IMR-90 (cell line): ENCODE measurements around the gene ZBTB46.
"Not testable (repeated sequence)": the region's sequence is repeated elsewhere in the genome, so short reads cannot be mapped to it uniquely, and the experiment has no call there.

Source experiments
- BHLHE40 ChIP-seq: fragments of 150-350 bp; IDR thresholded peaks from 2 replicates; pipeline ENCODE4 v1.6.1; 2016; ENCODE audit warnings: mild to moderate bottlenecking, low read depth, low read length
- CEBPB ChIP-seq: IDR thresholded peaks from 2 replicates; pipeline ENCODE4 v1.6.1; 2012; ENCODE audit warnings: low read depth, low read length, improper control_type of control experiment
- CHD1 ChIP-seq: IDR thresholded peaks from 2 replicates; pipeline ENCODE4 v1.6.1; 2012; ENCODE audit warnings: low read depth, low read length, improper control_type of control experiment
- FOS ChIP-seq: fragments of 150-350 bp; IDR thresholded peaks from 2 replicates; pipeline ENCODE4 v1.6.1; 2016; ENCODE audit warnings: low read depth, low read length
- MAFK ChIP-seq: IDR thresholded peaks from 2 replicates; pipeline ENCODE4 v1.6.1; 2012; ENCODE audit warnings: low read depth, low read length, improper control_type of control experiment
- MAZ ChIP-seq: IDR thresholded peaks from 2 replicates; pipeline ENCODE4 v1.6.1; 2012; ENCODE audit warnings: low read depth, mild to moderate bottlenecking, low read length, improper control_type of control experiment, moderate library complexity, borderline replicate concordance
- NFE2L2 ChIP-seq: fragments of 150-350 bp; IDR thresholded peaks from 2 replicates; pipeline ENCODE4 v1.6.1; 2016; ENCODE audit warnings: low read depth, mild to moderate bottlenecking, low read length
- POLR2A ChIP-seq: IDR thresholded peaks from 2 replicates; pipeline ENCODE4 v1.6.1; 2012; ENCODE audit warnings: mild to moderate bottlenecking, low read depth, low read length
- RAD21 ChIP-seq: IDR thresholded peaks from 2 replicates; pipeline ENCODE4 v1.6.1; 2012; ENCODE audit warnings: low read length, improper control_type of control experiment
- RCOR1 ChIP-seq: IDR thresholded peaks from 2 replicates; pipeline ENCODE4 v1.6.1; 2012; ENCODE audit warnings: mild to moderate bottlenecking, low read length, improper control_type of control experiment; ENCODE audit not compliant: insufficient replicate concordance
- RFX5 ChIP-seq: IDR thresholded peaks from 2 replicates; pipeline ENCODE4 v1.8.0; 2012; ENCODE audit warnings: low read depth, mild to moderate bottlenecking, low read length, moderate library complexity
- SMC3 ChIP-seq: fragments of 150-350 bp; IDR thresholded peaks from 2 replicates; pipeline ENCODE4 v1.6.1; 2016; ENCODE audit warnings: low read depth, mild to moderate bottlenecking, antibody characterized with exemption, low read length, moderate library complexity
- TF ChIP-seq, protein P1 (sequence below): fragments of 150-350 bp; IDR thresholded peaks from 2 replicates; pipeline ENCODE4 v1.6.1; 2017; ENCODE audit warnings: mild to moderate bottlenecking, antibody characterized with exemption, low read length, low read depth
- TF ChIP-seq, protein P2 (sequence below): conservative IDR thresholded peaks from 2 replicates; pipeline ENCODE4 v1.5.1; 2012; ENCODE audit warnings: mild to moderate bottlenecking, low read depth, low read length, improper control_type of control experiment

DNA sequence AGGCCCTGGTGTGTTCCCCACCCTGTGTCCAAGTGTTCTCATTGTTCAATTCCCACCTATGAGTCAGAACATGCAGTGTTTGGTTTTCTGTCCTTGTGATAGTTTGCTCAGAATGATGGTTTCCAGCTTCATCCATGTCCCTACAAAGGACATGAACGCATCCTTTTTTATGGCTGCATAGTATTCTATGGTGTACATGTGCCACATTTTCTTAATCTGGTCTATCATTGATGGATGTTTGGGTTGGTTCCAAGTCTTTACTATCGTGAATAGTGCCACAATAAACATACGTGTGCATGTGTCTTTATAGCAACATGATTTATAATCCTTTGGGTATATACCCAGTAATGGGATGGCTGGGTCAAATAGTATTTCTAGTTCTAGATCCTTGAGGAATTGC is 33.9 kb downstream of the ZBTB46 start:
- TF ChIP-seq, protein P1, sequence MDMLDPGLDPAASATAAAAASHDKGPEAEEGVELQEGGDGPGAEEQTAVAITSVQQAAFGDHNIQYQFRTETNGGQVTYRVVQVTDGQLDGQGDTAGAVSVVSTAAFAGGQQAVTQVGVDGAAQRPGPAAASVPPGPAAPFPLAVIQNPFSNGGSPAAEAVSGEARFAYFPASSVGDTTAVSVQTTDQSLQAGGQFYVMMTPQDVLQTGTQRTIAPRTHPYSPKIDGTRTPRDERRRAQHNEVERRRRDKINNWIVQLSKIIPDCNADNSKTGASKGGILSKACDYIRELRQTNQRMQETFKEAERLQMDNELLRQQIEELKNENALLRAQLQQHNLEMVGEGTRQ = not testable (repeated sequence)
- TF ChIP-seq, protein P2, sequence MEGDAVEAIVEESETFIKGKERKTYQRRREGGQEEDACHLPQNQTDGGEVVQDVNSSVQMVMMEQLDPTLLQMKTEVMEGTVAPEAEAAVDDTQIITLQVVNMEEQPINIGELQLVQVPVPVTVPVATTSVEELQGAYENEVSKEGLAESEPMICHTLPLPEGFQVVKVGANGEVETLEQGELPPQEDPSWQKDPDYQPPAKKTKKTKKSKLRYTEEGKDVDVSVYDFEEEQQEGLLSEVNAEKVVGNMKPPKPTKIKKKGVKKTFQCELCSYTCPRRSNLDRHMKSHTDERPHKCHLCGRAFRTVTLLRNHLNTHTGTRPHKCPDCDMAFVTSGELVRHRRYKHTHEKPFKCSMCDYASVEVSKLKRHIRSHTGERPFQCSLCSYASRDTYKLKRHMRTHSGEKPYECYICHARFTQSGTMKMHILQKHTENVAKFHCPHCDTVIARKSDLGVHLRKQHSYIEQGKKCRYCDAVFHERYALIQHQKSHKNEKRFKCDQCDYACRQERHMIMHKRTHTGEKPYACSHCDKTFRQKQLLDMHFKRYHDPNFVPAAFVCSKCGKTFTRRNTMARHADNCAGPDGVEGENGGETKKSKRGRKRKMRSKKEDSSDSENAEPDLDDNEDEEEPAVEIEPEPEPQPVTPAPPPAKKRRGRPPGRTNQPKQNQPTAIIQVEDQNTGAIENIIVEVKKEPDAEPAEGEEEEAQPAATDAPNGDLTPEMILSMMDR = not testable (repeated sequence)
- TF ChIP-seq FOS, POLR2A, SMC3, RCOR1, CEBPB, CHD1, RAD21, MAFK, RFX5, MAZ, NFE2L2, BHLHE40: not testable (repeated sequence)
